Measurements from ENCODE around the gene RALY. TPM values are rescaled to one million over a fixed set of nuclear protein-coding genes. Genes with fewer than 3 reads are reported as not detected.

The RALY gene
- total RNA-seq, 2 donors from 2014 or later = 37.9 to 49.3 TPM

GRCh38 chr20:34066476-34067090 lies 72.9 kb downstream of the RALY start:
- H3K4me1 ChIP-seq = peaks cover 26% of the 10 kb centered on the region
- intact Hi-C loops (cut with DNase I) = no loop called here

DNA sequence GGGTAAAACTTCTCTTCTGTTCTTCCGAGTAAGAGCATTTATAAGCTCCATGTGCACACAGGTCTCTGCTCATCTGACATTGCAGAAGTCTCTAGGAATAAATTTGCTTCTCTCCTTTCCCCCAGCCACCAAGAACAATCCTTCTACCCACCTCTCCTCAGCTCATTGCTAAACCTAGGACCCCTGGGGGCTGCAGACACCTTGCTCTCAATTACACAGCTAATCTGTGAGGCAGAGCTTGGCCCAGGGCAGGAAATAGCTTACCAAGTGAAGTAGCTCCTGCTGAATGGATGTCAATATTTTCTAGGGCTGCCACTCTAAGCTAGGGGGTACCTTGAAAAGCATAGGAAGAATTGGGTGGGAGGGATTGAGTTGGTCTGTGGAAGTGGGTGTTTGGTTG lies 74.3 kb downstream of the RALY start:
- intact Hi-C loops (cut with DNase I) = no loop called here
- no peaks in the 10 kb centered on the region for H3K27me3 ChIP-seq
- H3K36me3 ChIP-seq (replicated peaks in 1 of 2; ENCODE audit: insufficient read depth in 1 of 2, low read depth in 2 of 2) = no peaks in the 10 kb centered on the region
- H3K4me1 ChIP-seq = peaks cover 19% of the 10 kb centered on the region
- no peaks in the 10 kb centered on the region for H3K9me3 ChIP-seq
- H3K27ac ChIP-seq = no peak overlapping the region
- ATAC-seq = no peak
- WGBS, 2 donors = 90 to 100% methylated on average over 1 of the region's 1 CpG
- no peak for DNase-seq
- H3K4me3 ChIP-seq = no peak overlapping the region
- TF ChIP-seq CTCF (IDR thresholded peaks at IDR 0.05) = no peak
- no peak for TF ChIP-seq POLR2A (IDR thresholded peaks at IDR 0.05)

More at GRCh38 chr20:34066476-34067090, 72.9 kb downstream of the RALY start:
- no peaks in the 10 kb centered on the region for H3K36me3 ChIP-seq (replicated peaks in 1 of 2; ENCODE audit: insufficient read depth in 1 of 2, low read depth in 2 of 2)
- DNase-seq = no peak
- no peaks in the 10 kb centered on the region for H3K9me3 ChIP-seq
- WGBS, 2 donors = 83 to 84% methylated on average over 3 of the region's 3 CpGs
- H3K27me3 ChIP-seq = no peaks in the 10 kb centered on the region
- H3K27ac ChIP-seq = no peak overlapping the region
- TF ChIP-seq POLR2A (IDR thresholded peaks at IDR 0.05) (no peak), CTCF (IDR thresholded peaks at IDR 0.05) (no peak)
- no peak overlapping the region for H3K4me3 ChIP-seq
- ATAC-seq = no peak

- DNase-seq = peak; percentile 77 to 86 (median 84)
- Histone ChIP-seq H3K4me1 (peaks cover 19% of the 10 kb centered on the region), H3K36me3 (replicated peaks in 1 of 2; ENCODE audit: insufficient read depth in 1 of 2, low read depth in 2 of 2) (no peaks in the 10 kb centered on the region), H3K9me3 (no peaks in the 10 kb centered on the region), H3K27me3 (no peaks in the 10 kb centered on the region), H3K4me3 (no peak overlapping the region), H3K27ac (peak overlapping the region in 3 of 4 donors; percentile 26 to 54 (median 34))
- TF ChIP-seq POLR2A (IDR thresholded peaks at IDR 0.05) = no peak
- TF ChIP-seq CTCF (IDR thresholded peaks at IDR 0.05) = peak; percentile 58 to 95 (median 88)
- WGBS, 2 donors = 11 to 14% methylated on average over 7 of the region's 7 CpGs
- peak; percentile 91 for ATAC-seq
- intact Hi-C loops (cut with DNase I) = loop anchor here (5.0 kb wide), 2 partner anchors 137 to 202 kb away; no protein-coding TSS in a partner anchor
Observed at GRCh38 chr20:34069341-34070078, 75.8 kb downstream of the RALY start.

DNA sequence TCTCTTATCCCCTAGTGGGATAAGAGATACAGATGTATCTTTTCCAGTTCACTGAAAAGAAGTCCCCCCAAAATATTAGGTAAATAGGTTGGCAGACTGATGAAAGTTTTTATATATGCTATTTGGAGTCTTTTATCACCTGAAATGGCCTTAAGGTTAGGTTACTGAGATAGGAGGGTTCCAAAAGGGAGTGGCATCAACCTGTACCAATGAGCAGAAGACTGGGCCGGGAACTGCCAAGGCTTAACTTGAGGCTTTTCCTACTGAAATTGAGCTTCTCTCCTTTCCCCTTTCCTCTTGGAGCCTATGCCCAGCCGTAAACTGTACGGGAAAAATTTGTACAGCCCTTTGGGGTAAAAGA lies 76.3 kb downstream of the RALY start:
- Histone ChIP-seq H3K27me3 (no peaks in the 10 kb centered on the region), H3K9me3 (no peaks in the 10 kb centered on the region), H3K36me3 (replicated peaks in 1 of 2; ENCODE audit: insufficient read depth in 1 of 2, low read depth in 2 of 2) (no peaks in the 10 kb centered on the region), H3K4me1 (peaks cover 19% of the 10 kb centered on the region), H3K27ac (no peak overlapping the region), H3K4me3 (no peak overlapping the region)
- intact Hi-C loops (cut with DNase I) = loop anchor here (5.0 kb wide), 2 partner anchors 138 to 203 kb away; no protein-coding TSS in a partner anchor
- TF ChIP-seq CTCF (IDR thresholded peaks at IDR 0.05) (no peak), POLR2A (IDR thresholded peaks at IDR 0.05) (no peak)
- WGBS, 2 donors = 57 to 76% methylated on average over 3 of the region's 3 CpGs
- DNase-seq = no peak
- ATAC-seq = no peak

Data from body of pancreas (tissue), 4 donors.